Adipocyte (in vitro differentiated cells): ENCODE data around the gene G3BP2.
A peak's percentile ranks its signal among the peaks of the same experiment; 100 is the strongest.

ENCODE experiments used
- DNase-seq: peaks from one replicate; pipeline ENCODE4 v3.0.0-alpha.2; 2015; ENCODE audit warnings: low read depth
- H3K27me3 ChIP-seq: replicated peaks from 2 replicates; pipeline ENCODE4 v1.7.0; 2013; ENCODE audit warnings: mild to moderate bottlenecking, low read length, moderate library complexity; ENCODE audit not compliant: control insufficient read depth, insufficient read depth
- H3K36me3 ChIP-seq: 2 replicates; pipeline ENCODE4 v1.7.0; 2013; ENCODE audit warnings: low read length, mild to moderate bottlenecking, moderate library complexity; ENCODE audit not compliant: control insufficient read depth, insufficient read depth, severe bottlenecking
- H3K4me1 ChIP-seq: 2 replicates; pipeline ENCODE4 v1.7.0; 2013; ENCODE audit warnings: mild to moderate bottlenecking, low read length, moderate library complexity; ENCODE audit not compliant: control insufficient read depth, insufficient read depth
- H3K4me3 ChIP-seq: 2 replicates; pipeline ENCODE4 v1.7.0; 2013; ENCODE audit warnings: mild to moderate bottlenecking, low read length, moderate library complexity
- H3K9ac ChIP-seq: 2 replicates; pipeline ENCODE4 v1.7.0; 2013; ENCODE audit warnings: mild to moderate bottlenecking, low read length, moderate library complexity
- H3K9me3 ChIP-seq: 2 replicates; pipeline ENCODE4 v1.7.0; 2013; ENCODE audit warnings: mild to moderate bottlenecking, low read length, moderate library complexity; ENCODE audit not compliant: control insufficient read depth

The G3BP2 gene

GRCh38 chr4:75662626-75663025 lies 10.6 kb downstream of the G3BP2 start:
- Histone ChIP-seq H3K4me1 (peaks cover 17% of the 10 kb centered on the region), H3K4me3 (no peak overlapping the region), H3K9me3 (no peaks in the 10 kb centered on the region), H3K9ac (no peak overlapping the region), H3K36me3 (peaks cover 22% of the 10 kb centered on the region), H3K27me3 (no peaks in the 10 kb centered on the region)
- DNase-seq, result no peak

- Histone ChIP-seq H3K36me3 (peaks cover 39% of the 10 kb centered on the region), H3K4me1 (peaks cover 13% of the 10 kb centered on the region), H3K9ac (no peak overlapping the region), H3K9me3 (no peaks in the 10 kb centered on the region), H3K27me3 (no peaks in the 10 kb centered on the region), H3K4me3 (no peak overlapping the region)
- no peak for DNase-seq
These were observed 12.7 kb downstream of the G3BP2 start for GRCh38 chr4:75660491-75660890.

GRCh38 chr4:75659512-75660031 lies 13.6 kb downstream of the G3BP2 start:
- Histone ChIP-seq H3K9me3 (no peaks in the 10 kb centered on the region), H3K4me1 (peaks cover 13% of the 10 kb centered on the region), H3K4me3 (no peak overlapping the region), H3K27me3 (no peaks in the 10 kb centered on the region), H3K36me3 (peaks cover 48% of the 10 kb centered on the region), H3K9ac (no peak overlapping the region)
- DNase-seq, result no peak

- Histone ChIP-seq H3K9me3 (no peaks in the 10 kb centered on the region), H3K27me3 (no peaks in the 10 kb centered on the region), H3K36me3 (peaks cover 55% of the 10 kb centered on the region), H3K4me1 (peaks cover 13% of the 10 kb centered on the region), H3K9ac (no peak overlapping the region), H3K4me3 (no peak overlapping the region)
- no peak for DNase-seq
These were observed 14.3 kb downstream of the G3BP2 start for GRCh38 chr4:75658876-75659275.

GRCh38 chr4:75655562-75655961 lies 17.6 kb downstream of the G3BP2 start:
- Histone ChIP-seq H3K9ac (no peak overlapping the region), H3K27me3 (no peaks in the 10 kb centered on the region), H3K36me3 (peaks cover 78% of the 10 kb centered on the region), H3K4me3 (no peak overlapping the region), H3K9me3 (no peaks in the 10 kb centered on the region), H3K4me1 (peaks cover 2% of the 10 kb centered on the region)
- DNase-seq, result no peak

GRCh38 chr4:75654905-75655304 lies 18.3 kb downstream of the G3BP2 start:
- H3K36me3 ChIP-seq, result peaks cover 77% of the 10 kb centered on the region
- no peak overlapping the region for H3K4me3 ChIP-seq
- no peak overlapping the region for H3K9ac ChIP-seq
- H3K4me1 ChIP-seq, result no peaks in the 10 kb centered on the region
- H3K9me3 ChIP-seq, result no peaks in the 10 kb centered on the region
- no peaks in the 10 kb centered on the region for H3K27me3 ChIP-seq
- no peak for DNase-seq

- no peak overlapping the region for H3K9ac ChIP-seq
- no peak for DNase-seq
- peaks cover 81% of the 10 kb centered on the region for H3K36me3 ChIP-seq
- no peaks in the 10 kb centered on the region for H3K9me3 ChIP-seq
- H3K27me3 ChIP-seq, result no peaks in the 10 kb centered on the region
- H3K4me3 ChIP-seq, result no peak overlapping the region
- H3K4me1 ChIP-seq, result no peaks in the 10 kb centered on the region
These were observed 19.2 kb downstream of the G3BP2 start for GRCh38 chr4:75653845-75654503.

- H3K4me1 ChIP-seq, result no peaks in the 10 kb centered on the region
- H3K27me3 ChIP-seq, result no peaks in the 10 kb centered on the region
- no peaks in the 10 kb centered on the region for H3K9me3 ChIP-seq
- no peak overlapping the region for H3K9ac ChIP-seq
- no peak overlapping the region for H3K4me3 ChIP-seq
- DNase-seq, result peak; percentile 12
- peaks cover 69% of the 10 kb centered on the region for H3K36me3 ChIP-seq
These were observed 29.1 kb downstream of the G3BP2 start for GRCh38 chr4:75644095-75644494.

- peak; percentile 62 for DNase-seq
- H3K9ac ChIP-seq, result no peak overlapping the region
- no peaks in the 10 kb centered on the region for H3K4me1 ChIP-seq
- H3K4me3 ChIP-seq, result no peak overlapping the region
- peaks cover 65% of the 10 kb centered on the region for H3K36me3 ChIP-seq
- H3K9me3 ChIP-seq, result no peaks in the 10 kb centered on the region
- H3K27me3 ChIP-seq, result no peaks in the 10 kb centered on the region
These were observed 29.6 kb downstream of the G3BP2 start for GRCh38 chr4:75643651-75644050.

GRCh38 chr4:75639124-75639695 lies 34.0 kb downstream of the G3BP2 start:
- H3K27me3 ChIP-seq, result no peaks in the 10 kb centered on the region

GRCh38 chr4:75637827-75638226 lies 35.4 kb downstream of the G3BP2 start:
- no peak overlapping the region for H3K9ac ChIP-seq
- H3K36me3 ChIP-seq, result peaks cover 12% of the 10 kb centered on the region
- no peaks in the 10 kb centered on the region for H3K27me3 ChIP-seq
- no peak overlapping the region for H3K4me3 ChIP-seq
- H3K9me3 ChIP-seq, result no peaks in the 10 kb centered on the region
- H3K4me1 ChIP-seq, result peaks cover 14% of the 10 kb centered on the region
- DNase-seq, result no peak

More at GRCh38 chr4:75639124-75639695, 34.0 kb downstream of the G3BP2 start:
- no peaks in the 10 kb centered on the region for H3K9me3 ChIP-seq
- peaks cover 9% of the 10 kb centered on the region for H3K4me1 ChIP-seq
- no peak overlapping the region for H3K9ac ChIP-seq
- peaks cover 21% of the 10 kb centered on the region for H3K36me3 ChIP-seq
- no peak for DNase-seq
- H3K4me3 ChIP-seq, result no peak overlapping the region
